Measurements from ENCODE around the gene IRF2BPL. TPM values are rescaled to one million over a fixed set of nuclear protein-coding genes. Genes with fewer than 3 reads are reported as not detected.

Gene IRF2BPL
- total and polyA plus RNA-seq, 9 donors: 16.8 to 30.4 (median 23.7) TPM

DNA sequence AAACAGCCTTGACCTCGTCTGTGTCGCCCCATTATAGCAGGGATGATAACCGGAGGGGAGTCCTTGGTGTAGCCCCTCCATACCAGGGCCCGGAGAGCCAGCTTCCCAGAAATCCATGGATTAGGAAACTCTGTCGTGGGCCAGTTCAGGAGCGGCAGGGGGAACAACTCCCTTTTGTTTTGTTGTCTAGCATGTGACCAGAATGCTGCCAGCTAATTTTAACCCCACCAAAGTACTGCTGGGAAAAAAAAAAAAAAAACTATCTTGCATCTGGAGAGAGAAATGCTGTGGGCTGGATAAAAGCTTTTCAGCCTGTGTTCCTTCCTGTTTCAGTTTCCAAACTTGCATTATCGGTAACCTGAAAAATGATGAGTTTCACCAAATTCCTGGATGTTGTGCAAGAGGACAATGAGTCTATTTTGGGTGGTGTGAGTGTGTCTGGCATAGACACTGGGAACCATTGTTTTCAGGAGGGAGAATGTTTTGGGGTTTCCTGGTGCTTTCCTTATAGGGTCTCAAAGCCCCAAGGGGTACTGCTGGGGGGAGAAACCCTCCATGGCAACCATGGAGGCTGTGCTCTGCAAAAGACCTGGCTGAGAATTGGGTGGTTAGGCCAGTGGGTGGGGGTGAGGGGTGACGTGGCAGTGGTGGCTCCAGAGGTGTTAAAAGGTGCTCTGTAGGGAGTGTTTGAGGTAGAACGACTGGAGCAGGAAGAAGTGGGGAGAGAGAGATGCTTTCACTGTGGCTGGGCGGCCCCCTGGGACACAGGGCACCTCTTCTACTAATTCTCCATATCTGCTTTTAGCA, 14.9 kb upstream of the IRF2BPL start:
- Histone ChIP-seq H3K36me3 (ENCODE audit: control insufficient read depth, insufficient read depth, low read length) (no peaks in the 10 kb centered on the region), H3K27ac (ENCODE audit: low read length) (peak overlapping the region; percentile 99), H3K4me3 (ENCODE audit: low read length) (no peak overlapping the region), H3K27me3 (ENCODE audit: control insufficient read depth, insufficient read depth, low read length) (no peaks in the 10 kb centered on the region), H3K4me1 (ENCODE audit: control insufficient read depth, insufficient read depth, low read length) (peaks cover 78% of the 10 kb centered on the region), H3K9me3 (replicated peaks; ENCODE audit: control insufficient read depth, low read depth, low read length) (no peaks in the 10 kb centered on the region)
- peak; percentile 94 for DNase-seq
- WGBS (ENCODE audit: insufficient coverage): 5% methylated on average over 4 of the region's 10 CpGs

DNA sequence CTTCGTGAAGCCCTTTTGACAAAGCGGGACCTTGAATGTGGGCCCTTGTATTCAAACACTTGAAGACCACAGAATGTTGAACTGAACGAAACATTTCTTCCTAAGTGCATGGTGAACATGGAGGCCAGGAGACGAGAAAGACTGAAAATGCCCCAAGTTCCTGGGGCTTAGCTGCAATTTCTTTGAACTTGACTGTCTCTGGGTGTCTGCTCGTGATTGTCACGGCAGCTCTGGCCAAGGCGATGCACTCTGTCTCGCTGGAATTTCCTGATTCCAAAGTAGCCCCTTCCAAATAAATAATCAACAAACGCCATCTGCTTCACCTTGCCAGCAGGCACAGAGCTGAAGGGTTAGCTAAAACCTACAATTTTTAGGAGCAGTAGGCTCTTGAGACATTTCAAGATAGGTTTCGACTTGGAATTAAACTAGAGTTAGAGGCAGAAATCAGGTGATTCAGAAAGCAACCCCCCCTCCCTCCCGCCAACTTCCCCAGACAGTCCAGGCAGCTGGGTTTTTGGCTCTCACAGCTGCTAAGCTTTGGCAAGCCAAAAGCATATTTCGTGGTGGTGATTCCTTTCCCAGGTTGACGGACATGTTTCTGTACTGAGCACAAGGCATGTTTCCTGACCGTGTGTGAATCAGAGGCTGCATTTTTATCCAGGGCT, 13.5 kb upstream of the IRF2BPL start:
- H3K9me3 ChIP-seq (replicated peaks; ENCODE audit: control insufficient read depth, low read depth, low read length): no peaks in the 10 kb centered on the region
- DNase-seq: peak; percentile 95
- peaks cover 92% of the 10 kb centered on the region for H3K4me1 ChIP-seq (ENCODE audit: control insufficient read depth, insufficient read depth, low read length)
- no peaks in the 10 kb centered on the region for H3K36me3 ChIP-seq (ENCODE audit: control insufficient read depth, insufficient read depth, low read length)
- 5% methylated on average over 7 of the region's 14 CpGs for WGBS (ENCODE audit: insufficient coverage)
- no peaks in the 10 kb centered on the region for H3K27me3 ChIP-seq (ENCODE audit: control insufficient read depth, insufficient read depth, low read length)
- H3K27ac ChIP-seq (ENCODE audit: low read length): peak overlapping the region; percentile 99
- H3K4me3 ChIP-seq (ENCODE audit: low read length): no peak overlapping the region

GRCh38 chr14:77040741-77041653, 12.5 kb upstream of the IRF2BPL start:
- Histone ChIP-seq H3K27ac (ENCODE audit: low read length) (peak overlapping the region; percentile 99), H3K4me3 (ENCODE audit: low read length) (peak overlapping the region; percentile 20), H3K27me3 (ENCODE audit: control insufficient read depth, insufficient read depth, low read length) (no peaks in the 10 kb centered on the region), H3K4me1 (ENCODE audit: control insufficient read depth, insufficient read depth, low read length) (peaks cover 96% of the 10 kb centered on the region), H3K9me3 (replicated peaks; ENCODE audit: control insufficient read depth, low read depth, low read length) (no peaks in the 10 kb centered on the region), H3K36me3 (ENCODE audit: control insufficient read depth, insufficient read depth, low read length) (no peaks in the 10 kb centered on the region)
- no peak for DNase-seq
- 15% methylated on average over 4 of the region's 23 CpGs for WGBS (ENCODE audit: insufficient coverage)

DNA sequence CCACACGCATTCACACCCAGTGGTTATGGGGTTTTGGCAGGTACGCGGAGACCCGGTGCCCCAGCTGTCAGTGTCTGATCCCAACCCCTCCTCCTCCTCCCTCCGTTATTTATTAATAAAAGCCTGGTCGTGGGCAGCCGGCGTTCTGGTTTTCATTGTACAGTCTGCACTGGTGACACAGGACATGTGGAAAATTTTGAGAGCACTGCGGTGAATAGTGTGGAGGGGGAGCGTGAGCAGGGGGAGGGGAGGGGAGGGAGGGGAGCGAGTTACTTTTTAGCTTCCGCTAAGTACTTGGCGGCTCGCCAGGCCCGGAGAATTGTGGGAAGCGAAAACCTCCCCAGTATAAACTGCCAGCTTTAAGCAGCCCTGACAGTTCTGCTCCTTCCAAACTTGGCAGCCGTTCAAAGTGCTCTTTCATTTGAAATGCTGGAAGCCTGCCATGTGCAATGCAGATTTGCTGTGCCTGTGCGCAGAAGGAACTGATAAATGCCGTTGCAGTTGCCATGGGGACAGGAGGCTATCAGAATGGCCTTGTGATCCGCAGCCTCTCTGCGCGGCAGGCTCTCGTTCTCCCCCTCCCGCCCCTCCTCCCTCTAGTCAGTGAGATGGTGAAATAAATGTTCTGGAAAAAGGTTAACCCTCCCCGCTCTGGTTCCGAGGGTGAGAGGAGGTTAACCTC, 11.7 kb upstream of the IRF2BPL start:
- Histone ChIP-seq H3K36me3 (ENCODE audit: control insufficient read depth, insufficient read depth, low read length) (no peaks in the 10 kb centered on the region), H3K27me3 (ENCODE audit: control insufficient read depth, insufficient read depth, low read length) (no peaks in the 10 kb centered on the region), H3K4me3 (ENCODE audit: low read length) (peak overlapping the region; percentile 39), H3K9me3 (replicated peaks; ENCODE audit: control insufficient read depth, low read depth, low read length) (no peaks in the 10 kb centered on the region), H3K4me1 (ENCODE audit: control insufficient read depth, insufficient read depth, low read length) (peaks cover 88% of the 10 kb centered on the region), H3K27ac (ENCODE audit: low read length) (peak overlapping the region; percentile 99)
- whole genome bisulfite sequencing (ENCODE audit: insufficient coverage): 0% methylated on average over 10 of the region's 26 CpGs
- DNase-seq: peak; percentile 100

DNA sequence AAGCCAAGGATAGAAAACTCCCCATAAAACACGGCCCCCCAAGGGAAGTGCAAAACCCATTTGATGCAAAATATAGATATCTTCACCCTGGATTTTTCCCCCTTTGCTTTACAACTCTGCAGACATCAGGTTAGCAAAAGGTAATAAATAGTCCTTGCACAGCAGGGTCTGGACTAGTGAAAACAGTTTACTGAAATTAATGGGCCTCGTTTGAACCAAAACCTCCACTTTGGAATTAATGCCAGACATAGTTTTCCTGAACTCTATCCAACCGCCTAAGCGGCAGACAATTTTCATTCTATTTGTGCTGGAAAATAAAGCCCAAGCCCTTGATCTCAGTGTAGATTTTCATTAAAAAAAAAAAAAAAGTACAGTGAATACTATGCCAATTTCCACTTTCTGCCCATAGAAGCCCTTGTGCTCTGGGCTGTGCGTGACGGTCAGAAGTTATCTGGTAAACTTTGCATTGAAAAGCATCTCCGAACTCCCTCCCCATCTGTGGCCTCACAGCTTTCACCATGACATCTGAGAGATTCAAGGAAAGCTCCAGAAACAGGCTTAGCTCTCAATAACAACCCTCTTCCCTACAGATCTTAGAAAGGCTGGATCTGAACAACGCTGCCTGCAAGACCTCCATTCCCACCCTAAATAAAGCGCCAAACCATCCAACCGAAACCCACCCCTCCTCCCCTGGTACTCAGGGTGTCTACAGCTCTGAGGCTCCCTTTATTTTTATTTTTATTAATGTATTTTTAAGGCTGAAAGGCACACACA, 11.0 kb upstream of the IRF2BPL start:
- H3K36me3 ChIP-seq (ENCODE audit: control insufficient read depth, insufficient read depth, low read length): no peaks in the 10 kb centered on the region
- H3K27me3 ChIP-seq (ENCODE audit: control insufficient read depth, insufficient read depth, low read length): no peaks in the 10 kb centered on the region
- H3K4me3 ChIP-seq (ENCODE audit: low read length): peak overlapping the region; percentile 39
- 0% methylated on average over 2 of the region's 10 CpGs for WGBS (ENCODE audit: insufficient coverage)
- peak overlapping the region; percentile 99 for H3K27ac ChIP-seq (ENCODE audit: low read length)
- no peaks in the 10 kb centered on the region for H3K9me3 ChIP-seq (replicated peaks; ENCODE audit: control insufficient read depth, low read depth, low read length)
- H3K4me1 ChIP-seq (ENCODE audit: control insufficient read depth, insufficient read depth, low read length): peaks cover 87% of the 10 kb centered on the region
- peak; percentile 91 for DNase-seq

- no peaks in the 10 kb centered on the region for H3K36me3 ChIP-seq (ENCODE audit: control insufficient read depth, insufficient read depth, low read length)
- peak overlapping the region; percentile 99 for H3K27ac ChIP-seq (ENCODE audit: low read length)
- H3K9me3 ChIP-seq (replicated peaks; ENCODE audit: control insufficient read depth, low read depth, low read length): no peaks in the 10 kb centered on the region
- peak; percentile 53 for DNase-seq
- WGBS (ENCODE audit: insufficient coverage): 17% methylated on average over 10 of the region's 21 CpGs
- peaks cover 88% of the 10 kb centered on the region for H3K4me1 ChIP-seq (ENCODE audit: control insufficient read depth, insufficient read depth, low read length)
- H3K27me3 ChIP-seq (ENCODE audit: control insufficient read depth, insufficient read depth, low read length): no peaks in the 10 kb centered on the region
- H3K4me3 ChIP-seq (ENCODE audit: low read length): no peak overlapping the region
These were observed 9.5 kb upstream of the IRF2BPL start for GRCh38 chr14:77037938-77038568.

DNA sequence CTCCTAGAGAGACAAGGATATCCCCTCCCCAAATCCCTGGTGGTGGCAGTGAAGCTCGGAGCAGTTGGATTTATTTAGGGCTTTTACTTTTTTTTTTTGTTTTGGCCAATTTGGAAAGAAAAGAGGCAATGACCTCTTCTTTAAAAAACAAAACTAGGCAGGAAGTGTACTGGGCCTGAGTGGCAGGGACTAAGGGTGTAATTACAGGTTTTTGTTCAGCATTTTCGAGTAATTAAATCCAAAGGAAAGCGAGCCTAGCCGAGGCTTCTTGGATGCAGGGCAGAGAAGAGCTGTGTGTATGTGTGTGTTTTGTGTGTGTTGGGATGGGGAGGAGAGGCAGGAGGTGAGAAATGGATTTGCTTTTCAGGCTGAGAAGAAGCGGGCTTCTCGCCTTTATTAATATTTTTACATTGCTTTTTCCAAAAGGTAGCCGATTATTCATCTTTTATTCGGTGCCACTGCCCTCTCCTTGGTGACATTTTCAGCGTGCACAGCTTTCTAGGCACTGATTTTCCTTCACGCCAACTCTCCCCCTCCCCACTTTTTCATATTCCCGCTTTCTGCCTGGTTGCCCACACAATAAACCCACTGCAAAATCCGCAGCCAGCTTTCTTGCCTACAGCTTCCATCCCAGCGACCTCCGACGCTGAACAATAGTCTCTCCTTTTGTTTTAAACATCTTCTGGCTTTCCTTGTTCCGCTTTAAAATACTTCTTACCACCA, 8.9 kb upstream of the IRF2BPL start:
- Histone ChIP-seq H3K27ac (ENCODE audit: low read length) (peak overlapping the region; percentile 99), H3K4me1 (ENCODE audit: control insufficient read depth, insufficient read depth, low read length) (peaks cover 88% of the 10 kb centered on the region), H3K36me3 (ENCODE audit: control insufficient read depth, insufficient read depth, low read length) (no peaks in the 10 kb centered on the region), H3K9me3 (replicated peaks; ENCODE audit: control insufficient read depth, low read depth, low read length) (no peaks in the 10 kb centered on the region), H3K4me3 (ENCODE audit: low read length) (no peak overlapping the region), H3K27me3 (ENCODE audit: control insufficient read depth, insufficient read depth, low read length) (no peaks in the 10 kb centered on the region)
- 48% methylated on average over 15 of the region's 16 CpGs for WGBS (ENCODE audit: insufficient coverage)
- peak; percentile 65 for DNase-seq

DNA sequence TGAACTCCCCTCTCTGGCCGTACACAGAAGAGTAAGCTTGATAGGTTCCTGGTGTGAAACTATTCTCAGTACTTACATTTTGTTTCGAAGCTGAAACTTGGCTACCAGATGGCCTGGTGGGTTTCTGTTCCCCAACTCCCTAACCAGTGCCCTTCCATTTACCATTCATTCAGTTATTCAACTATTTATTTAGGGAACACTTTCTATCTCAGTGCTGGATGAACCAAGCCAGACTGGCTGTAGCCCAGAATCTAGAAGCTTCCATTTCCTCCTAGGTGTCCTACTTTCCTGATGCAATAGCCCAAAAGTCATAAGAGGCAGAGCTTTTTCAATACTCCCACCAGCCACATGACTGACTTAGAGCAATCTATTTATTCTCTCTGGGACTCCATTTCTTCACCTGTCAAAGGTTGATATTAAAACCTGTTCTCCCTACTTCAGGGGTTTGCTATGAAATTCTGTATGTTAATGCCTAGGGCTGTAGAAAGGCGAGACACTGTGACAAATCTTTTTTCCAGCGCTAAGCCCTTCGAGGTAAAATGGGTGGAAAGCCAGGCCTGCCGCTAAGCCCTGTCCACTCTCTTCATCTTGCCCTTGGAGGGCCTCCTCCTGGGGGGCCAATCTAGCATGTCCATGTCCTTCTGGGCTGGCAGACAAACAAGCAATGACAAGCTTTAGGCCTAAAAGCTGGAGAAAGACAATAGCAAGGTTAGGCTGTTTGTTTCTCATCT, 8.1 kb upstream of the IRF2BPL start:
- Histone ChIP-seq H3K27me3 (ENCODE audit: control insufficient read depth, insufficient read depth, low read length) (no peaks in the 10 kb centered on the region), H3K27ac (ENCODE audit: low read length) (peak overlapping the region; percentile 99), H3K9me3 (replicated peaks; ENCODE audit: control insufficient read depth, low read depth, low read length) (no peaks in the 10 kb centered on the region), H3K4me3 (ENCODE audit: low read length) (no peak overlapping the region), H3K4me1 (ENCODE audit: control insufficient read depth, insufficient read depth, low read length) (peaks cover 88% of the 10 kb centered on the region), H3K36me3 (ENCODE audit: control insufficient read depth, insufficient read depth, low read length) (no peaks in the 10 kb centered on the region)
- DNase-seq: no peak
- WGBS (ENCODE audit: insufficient coverage): 29% methylated on average over 1 of the region's 6 CpGs
